ENCODE measurements around the gene CFI.
"Not testable (repeated sequence)": the region's sequence is repeated elsewhere in the genome, so short reads cannot be mapped to it uniquely, and the experiment has no call there.

The CFI gene

GRCh38 chr4:109787807-109788206 lies 14.0 kb downstream of the CFI start:
- no peak for DNase-seq

GRCh38 chr4:109786846-109787245 lies 15.0 kb downstream of the CFI start:
- DNase-seq: no peak

GRCh38 chr4:109782092-109782491 lies 19.7 kb downstream of the CFI start:
- not testable (repeated sequence) for DNase-seq

- DNase-seq: no peak
Observed at GRCh38 chr4:109764789-109765402, 36.9 kb downstream of the CFI start.

- no peak for DNase-seq
Observed at GRCh38 chr4:109764376-109764775, 37.4 kb downstream of the CFI start.

- DNase-seq: no peak
Observed at GRCh38 chr4:109760682-109761081, 41.1 kb downstream of the CFI start.

- DNase-seq: no peak
Observed at GRCh38 chr4:109755656-109756055, 46.1 kb downstream of the CFI start.

GRCh38 chr4:109754093-109754857 lies 47.5 kb downstream of the CFI start:
- DNase-seq: no peak

- no peak for DNase-seq
Observed at GRCh38 chr4:109752525-109752924, 49.3 kb downstream of the CFI start.

- DNase-seq: no peak
Observed at GRCh38 chr4:109751852-109752251, 49.9 kb downstream of the CFI start.

- DNase-seq: no peak
Observed at GRCh38 chr4:109750652-109751244, 51.1 kb downstream of the CFI start.

- no peak for DNase-seq
Observed at GRCh38 chr4:109749388-109750082, 52.3 kb downstream of the CFI start.

GRCh38 chr4:109748114-109748513 lies 53.7 kb downstream of the CFI start:
- no peak for DNase-seq

- DNase-seq: no peak
Observed at GRCh38 chr4:109746728-109747127, 55.1 kb downstream of the CFI start.

- DNase-seq: no peak
Observed at GRCh38 chr4:109745830-109746229, 56.0 kb downstream of the CFI start.

- DNase-seq: no peak
Observed at GRCh38 chr4:109739547-109739946, 62.3 kb downstream of the CFI start.

- no peak for DNase-seq
Observed at GRCh38 chr4:109738104-109738872, 63.5 kb downstream of the CFI start.

- DNase-seq: no peak
Observed at GRCh38 chr4:109735566-109736365, 66.0 kb downstream of the CFI start.

GRCh38 chr4:109733728-109734127 lies 68.1 kb downstream of the CFI start:
- no peak for DNase-seq

GRCh38 chr4:109730619-109731545 lies 70.9 kb downstream of the CFI start:
- no peak for DNase-seq
